Parathyroid adenoma (tissue), 2 donors: ENCODE measurements around the gene MAP4K4.

ENCODE experiments used
- H2AFZ ChIP-seq: fragments of 300-600 bp; sonication (generic); one replicate; pipeline ENCODE4 v1.7.0; 2017; ENCODE audit warnings: antibody characterized with exemption, mild to moderate bottlenecking
- H3K27ac ChIP-seq: fragments of 300-600 bp; sonication (generic); one replicate; pipeline ENCODE4 v1.7.0; 2017
- H3K27me3 ChIP-seq: fragments of 300-600 bp; sonication (generic); one replicate; pipeline ENCODE4 v1.7.0; 2017; ENCODE audit warnings: low read length; ENCODE audit not compliant: control insufficient read depth, insufficient read depth
- H3K36me3 ChIP-seq: fragments of 300-600 bp; sonication (generic); one replicate; pipeline ENCODE4 v1.7.0; 2017; ENCODE audit warnings: low read length; ENCODE audit not compliant: control insufficient read depth, insufficient read depth
- H3K4me1 ChIP-seq: fragments of 300-600 bp; sonication (generic); one replicate; pipeline ENCODE4 v1.7.0; 2017; ENCODE audit warnings: control low read depth
- H3K4me2 ChIP-seq: fragments of 300-600 bp; sonication (generic); one replicate; pipeline ENCODE4 v1.7.0; 2017; ENCODE audit warnings: low read length
- H3K4me3 ChIP-seq: fragments of 300-600 bp; sonication (generic); one replicate; pipeline ENCODE4 v1.7.0; 2017; ENCODE audit warnings: low read depth, low read length
- H3K79me2 ChIP-seq: fragments of 300-600 bp; sonication (generic); one replicate; pipeline ENCODE4 v1.7.0; 2017; ENCODE audit warnings: control low read depth
- H3K9ac ChIP-seq: fragments of 300-600 bp; sonication (generic); one replicate; pipeline ENCODE4 v1.7.0; 2017; ENCODE audit warnings: mild to moderate bottlenecking
- H3K9me3 ChIP-seq: fragments of 300-600 bp; sonication (generic); one replicate; pipeline ENCODE4 v1.7.0; 2017; ENCODE audit warnings: low read length; ENCODE audit not compliant: control insufficient read depth
- TF ChIP-seq, protein P1 (sequence below): fragments of 300-600 bp; sonication (generic); IDR thresholded peaks from one replicate; pipeline ENCODE4 v1.7.0; 2017; ENCODE audit warnings: antibody characterized with exemption, mild to moderate bottlenecking
- donor health status: primary hyperparathyroidism.

Gene MAP4K4

DNA sequence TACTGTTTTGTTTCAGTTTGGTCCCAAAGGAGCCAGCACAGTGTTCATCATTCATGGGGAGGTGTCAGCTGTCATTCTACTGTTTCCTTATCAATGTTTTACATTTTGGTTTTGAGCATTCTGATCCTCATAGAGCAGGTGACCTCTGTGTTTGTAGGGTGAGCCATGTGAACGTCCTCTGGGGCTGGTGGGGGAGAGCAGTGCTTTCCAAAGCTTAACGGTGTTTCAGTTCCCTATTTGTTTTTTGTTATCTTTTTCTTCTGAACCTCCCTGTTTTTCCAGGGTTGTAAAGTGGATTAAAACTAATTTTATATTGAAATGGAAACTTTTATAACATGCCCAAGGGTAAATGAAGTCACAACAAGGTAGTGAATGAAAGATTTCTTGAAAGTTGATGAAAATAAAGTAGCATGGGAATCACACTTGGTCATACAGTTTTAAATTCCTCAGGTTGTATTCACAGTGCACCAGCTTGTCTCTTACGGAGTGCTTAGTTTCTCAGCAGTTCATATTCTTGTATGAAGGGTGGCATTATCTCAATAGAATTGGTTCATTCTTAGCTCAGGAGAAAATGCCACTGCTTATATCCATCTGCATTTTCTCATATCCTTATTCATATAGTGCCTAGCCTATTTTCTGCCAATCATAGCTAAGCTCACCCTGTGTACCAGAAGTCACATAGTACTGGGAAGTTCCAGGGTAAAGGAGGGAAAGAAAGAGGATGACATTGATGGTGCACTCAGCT lies 54.5 kb downstream of the MAP4K4 start:
- no peak overlapping the region for H3K4me3 ChIP-seq
- TF ChIP-seq, protein P1, sequence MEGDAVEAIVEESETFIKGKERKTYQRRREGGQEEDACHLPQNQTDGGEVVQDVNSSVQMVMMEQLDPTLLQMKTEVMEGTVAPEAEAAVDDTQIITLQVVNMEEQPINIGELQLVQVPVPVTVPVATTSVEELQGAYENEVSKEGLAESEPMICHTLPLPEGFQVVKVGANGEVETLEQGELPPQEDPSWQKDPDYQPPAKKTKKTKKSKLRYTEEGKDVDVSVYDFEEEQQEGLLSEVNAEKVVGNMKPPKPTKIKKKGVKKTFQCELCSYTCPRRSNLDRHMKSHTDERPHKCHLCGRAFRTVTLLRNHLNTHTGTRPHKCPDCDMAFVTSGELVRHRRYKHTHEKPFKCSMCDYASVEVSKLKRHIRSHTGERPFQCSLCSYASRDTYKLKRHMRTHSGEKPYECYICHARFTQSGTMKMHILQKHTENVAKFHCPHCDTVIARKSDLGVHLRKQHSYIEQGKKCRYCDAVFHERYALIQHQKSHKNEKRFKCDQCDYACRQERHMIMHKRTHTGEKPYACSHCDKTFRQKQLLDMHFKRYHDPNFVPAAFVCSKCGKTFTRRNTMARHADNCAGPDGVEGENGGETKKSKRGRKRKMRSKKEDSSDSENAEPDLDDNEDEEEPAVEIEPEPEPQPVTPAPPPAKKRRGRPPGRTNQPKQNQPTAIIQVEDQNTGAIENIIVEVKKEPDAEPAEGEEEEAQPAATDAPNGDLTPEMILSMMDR: no peak
- no peaks in the 10 kb centered on the region for H3K27me3 ChIP-seq
- H3K36me3 ChIP-seq: no peaks in the 10 kb centered on the region
- no peak overlapping the region for H3K27ac ChIP-seq
- H3K9me3 ChIP-seq: no peaks in the 10 kb centered on the region
- peaks cover 8% of the 10 kb centered on the region for H3K4me1 ChIP-seq
- peaks cover 34% of the 10 kb centered on the region for H3K79me2 ChIP-seq
- H3K4me2 ChIP-seq: no peak overlapping the region
- no peak overlapping the region for H3K9ac ChIP-seq
- no peak overlapping the region for H2AFZ ChIP-seq

DNA sequence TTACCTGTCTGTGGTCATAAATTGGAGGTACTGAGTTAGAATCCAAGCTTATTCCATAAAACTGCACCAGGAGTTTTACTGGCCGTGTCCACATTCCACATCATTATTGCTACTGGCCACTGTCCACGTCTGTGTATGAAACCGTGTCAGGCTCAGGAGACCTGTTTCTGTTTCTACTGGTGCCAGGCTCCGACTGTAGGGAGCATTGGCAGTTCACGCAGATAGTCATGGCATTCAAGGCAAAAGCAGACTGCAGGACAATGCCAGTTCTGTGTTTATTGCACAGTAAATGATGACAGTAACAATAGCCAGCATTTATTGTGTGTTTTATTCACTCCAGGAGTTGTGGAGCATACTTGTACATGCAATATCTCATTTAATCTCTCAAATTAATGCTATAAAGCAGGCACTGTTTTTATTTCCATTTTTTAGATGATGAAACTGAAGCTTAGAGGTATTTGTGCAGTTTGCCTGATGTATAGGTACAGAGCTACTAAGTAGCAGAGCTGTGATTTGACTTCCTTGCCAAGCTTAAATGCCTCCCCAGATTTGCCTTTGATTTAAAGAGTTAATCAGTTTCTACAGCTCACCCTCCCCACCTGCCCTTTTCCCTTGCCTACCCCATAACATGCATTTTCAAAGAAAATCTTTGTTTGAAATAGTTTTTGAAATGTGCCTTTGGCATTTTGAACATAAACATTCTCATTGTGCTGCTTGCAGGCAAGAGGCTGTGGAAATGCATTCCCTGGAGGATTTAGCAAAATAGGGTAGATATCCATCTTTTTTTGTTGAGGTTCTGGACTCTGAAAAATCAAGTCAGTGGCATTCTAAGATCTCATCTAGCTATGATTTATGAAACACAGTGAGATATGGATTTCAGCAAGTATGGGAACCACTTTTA lies 55.5 kb downstream of the MAP4K4 start:
- Histone ChIP-seq H2AFZ (no peak overlapping the region), H3K27me3 (no peaks in the 10 kb centered on the region), H3K4me1 (peaks cover 8% of the 10 kb centered on the region), H3K27ac (no peak overlapping the region), H3K4me3 (no peak overlapping the region), H3K79me2 (peaks cover 36% of the 10 kb centered on the region), H3K4me2 (no peak overlapping the region), H3K9ac (no peak overlapping the region), H3K36me3 (no peaks in the 10 kb centered on the region), H3K9me3 (no peaks in the 10 kb centered on the region)
- TF ChIP-seq, protein P1: no peak

- TF ChIP-seq, protein P1: no peak
- H3K4me1 ChIP-seq: peaks cover 8% of the 10 kb centered on the region
- no peak overlapping the region for H3K4me3 ChIP-seq
- H2AFZ ChIP-seq: no peak overlapping the region
- H3K79me2 ChIP-seq: peaks cover 36% of the 10 kb centered on the region
- no peaks in the 10 kb centered on the region for H3K9me3 ChIP-seq
- H3K27me3 ChIP-seq: no peaks in the 10 kb centered on the region
- H3K36me3 ChIP-seq: no peaks in the 10 kb centered on the region
- H3K27ac ChIP-seq: no peak overlapping the region
- H3K9ac ChIP-seq: no peak overlapping the region
- no peak overlapping the region for H3K4me2 ChIP-seq
Measured at GRCh38 chr2:101753720-101754490, 56.4 kb downstream of the MAP4K4 start.

GRCh38 chr2:101754618-101755017 lies 57.1 kb downstream of the MAP4K4 start:
- Histone ChIP-seq H3K4me2 (no peak overlapping the region), H3K4me1 (peaks cover 8% of the 10 kb centered on the region), H3K4me3 (no peak overlapping the region), H3K36me3 (no peaks in the 10 kb centered on the region), H2AFZ (no peak overlapping the region), H3K27me3 (no peaks in the 10 kb centered on the region), H3K79me2 (peaks cover 36% of the 10 kb centered on the region), H3K9ac (no peak overlapping the region), H3K9me3 (no peaks in the 10 kb centered on the region), H3K27ac (no peak overlapping the region)
- TF ChIP-seq, protein P1: no peak
